ENCODE results near the gene ATXN8OS.
A peak's percentile ranks its signal among the peaks of the same experiment; 100 is the strongest.
"Not testable (repeated sequence)": the region's sequence is repeated elsewhere in the genome, so short reads cannot be mapped to it uniquely, and the experiment has no call there.

The ATXN8OS gene

DNA sequence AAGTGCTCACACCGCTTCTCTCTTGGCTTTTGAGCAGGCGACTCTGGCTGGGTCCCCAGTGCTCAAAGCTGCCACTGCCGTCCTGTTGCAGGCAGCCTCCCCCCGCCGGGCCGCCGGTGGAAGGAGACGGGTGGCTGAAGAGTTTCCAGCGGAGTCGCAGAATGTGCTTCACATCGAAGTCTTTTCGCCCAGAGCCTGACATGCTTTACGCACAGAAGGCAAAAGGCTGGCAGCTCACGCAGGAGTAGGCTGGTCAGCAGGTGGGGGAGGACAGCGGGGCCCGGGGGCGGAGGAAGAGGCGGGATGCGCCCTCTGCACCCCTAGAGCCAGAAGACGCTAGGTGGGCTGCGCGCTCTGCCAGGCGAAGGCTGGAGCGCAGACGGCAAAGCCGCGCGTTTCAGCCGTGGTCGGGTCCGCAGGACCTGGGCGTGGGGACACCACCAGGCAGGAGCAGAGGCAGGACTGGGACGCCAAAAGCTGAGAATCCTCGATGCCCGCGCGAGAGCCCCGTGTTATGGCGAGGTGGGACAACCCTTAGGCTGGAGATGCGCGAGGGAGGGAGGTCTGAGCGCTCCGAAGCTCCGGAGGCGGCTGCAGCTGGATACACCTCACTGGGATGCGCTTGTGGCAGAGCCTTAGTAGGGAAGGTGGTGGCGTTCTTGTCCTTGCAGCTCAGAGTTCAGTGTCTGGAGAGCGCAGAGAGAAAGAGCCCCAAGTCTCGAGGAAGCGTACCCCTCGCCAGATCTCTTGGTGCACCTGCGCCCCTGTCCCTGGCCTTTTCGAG, at the start of gene ATXN8OS:
Gene ATXN8OS, plus strand, starts transcription at position 329 of the 784 bp plus-strand sequence.
- DNase-seq = no peak

DNA sequence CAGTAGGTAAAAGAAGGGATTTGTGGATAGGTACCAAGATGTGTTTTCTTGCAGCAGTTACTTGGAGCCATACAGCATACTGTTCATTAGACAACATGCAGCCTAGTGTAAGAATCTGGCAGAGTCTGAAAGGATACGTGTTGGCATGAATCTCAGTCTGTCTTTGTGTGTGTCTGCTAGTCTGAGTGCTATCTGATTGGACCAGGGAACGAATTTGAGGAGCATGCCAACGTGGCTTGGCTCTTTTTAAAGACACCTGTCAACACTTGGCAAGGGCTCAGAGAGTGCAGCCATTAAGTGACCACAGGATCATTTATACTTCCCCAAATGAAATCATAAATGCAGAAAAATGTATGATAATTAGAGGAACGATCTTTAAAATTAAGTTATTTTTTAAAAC, 27.6 kb upstream of the ATXN8OS start:
- DNase-seq = no peak

DNA sequence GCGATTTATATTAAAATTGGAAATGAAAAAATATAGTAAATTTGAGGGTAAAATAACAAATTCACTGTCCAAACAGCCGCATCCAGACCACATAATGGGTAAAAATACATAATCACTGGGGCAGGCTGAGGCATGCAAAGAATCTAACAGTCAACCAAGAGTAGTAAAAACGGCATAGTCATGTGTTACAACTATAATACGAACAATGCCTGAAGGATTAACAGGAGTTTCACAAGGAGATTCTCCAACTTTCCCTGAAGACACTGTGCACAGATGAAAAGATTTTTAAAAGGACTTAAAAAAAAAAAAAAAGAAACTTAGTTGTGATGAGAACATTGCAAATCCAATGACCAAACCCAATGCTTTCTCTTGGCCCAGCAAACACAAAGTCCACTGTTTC, 20.4 kb upstream of the ATXN8OS start:
- DNase-seq = no peak

DNA sequence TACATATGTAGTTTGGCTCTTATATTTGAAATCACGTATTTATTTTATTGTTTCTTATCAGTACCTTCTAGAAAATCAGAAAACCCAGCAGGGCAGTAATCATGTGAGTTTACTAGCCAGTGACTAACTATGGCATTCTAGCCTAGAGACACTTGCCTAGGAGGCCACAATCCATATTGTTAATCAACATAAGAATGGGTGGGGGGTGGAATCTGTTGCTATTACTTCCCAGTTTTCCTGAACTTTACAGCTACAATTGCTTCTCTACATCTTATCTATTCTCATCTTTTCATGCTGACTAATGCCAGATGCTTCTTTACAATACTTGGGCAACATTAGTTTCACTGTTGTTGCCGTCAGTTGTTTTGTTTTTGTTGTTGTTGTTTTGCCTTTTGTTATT, 18.7 kb upstream of the ATXN8OS start:
- no peak for DNase-seq

GRCh38 chr13:70090036-70090723, 17.4 kb upstream of the ATXN8OS start:
- DNase-seq = no peak

DNA sequence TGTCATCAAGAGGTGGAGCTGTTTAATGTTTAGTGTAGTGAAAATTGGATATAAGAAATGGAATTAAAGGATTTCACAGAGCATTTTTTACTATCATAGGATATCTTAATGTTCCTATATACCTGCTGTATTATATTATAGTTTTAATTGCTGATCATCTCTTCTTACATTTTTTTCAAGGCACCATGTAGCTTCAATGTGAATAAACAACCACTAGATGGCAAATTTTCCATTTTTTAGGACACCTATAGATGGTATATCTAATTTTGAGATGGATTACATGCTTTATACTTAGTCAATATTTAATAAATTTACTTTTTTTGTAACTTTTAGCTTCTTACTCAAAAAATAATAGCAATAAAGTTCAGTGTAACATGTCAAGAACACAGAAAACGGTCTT, 9.0 kb upstream of the ATXN8OS start:
- no peak for DNase-seq

DNA sequence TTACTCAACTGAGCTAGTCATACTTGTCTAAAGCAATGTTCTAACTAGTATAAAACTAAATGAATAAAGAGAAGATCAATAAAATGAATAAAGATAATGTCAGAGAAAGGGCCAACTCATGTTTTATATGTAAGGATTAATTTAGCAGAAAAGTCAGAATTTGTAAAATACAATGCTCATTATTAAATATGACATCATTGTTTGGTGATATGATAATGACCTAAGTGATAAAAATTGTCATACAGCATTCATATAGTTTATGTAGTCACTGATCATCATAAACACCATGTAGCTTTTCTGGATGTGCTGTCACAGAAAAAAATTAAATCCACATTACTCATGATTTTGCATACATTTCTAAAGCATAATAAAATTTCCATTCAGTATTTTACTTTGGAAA, 3.1 kb upstream of the ATXN8OS start:
- no peak for DNase-seq

- DNase-seq = no peak
These were observed 515 bp upstream of the ATXN8OS start for GRCh38 chr13:70107125-70107497.

DNA sequence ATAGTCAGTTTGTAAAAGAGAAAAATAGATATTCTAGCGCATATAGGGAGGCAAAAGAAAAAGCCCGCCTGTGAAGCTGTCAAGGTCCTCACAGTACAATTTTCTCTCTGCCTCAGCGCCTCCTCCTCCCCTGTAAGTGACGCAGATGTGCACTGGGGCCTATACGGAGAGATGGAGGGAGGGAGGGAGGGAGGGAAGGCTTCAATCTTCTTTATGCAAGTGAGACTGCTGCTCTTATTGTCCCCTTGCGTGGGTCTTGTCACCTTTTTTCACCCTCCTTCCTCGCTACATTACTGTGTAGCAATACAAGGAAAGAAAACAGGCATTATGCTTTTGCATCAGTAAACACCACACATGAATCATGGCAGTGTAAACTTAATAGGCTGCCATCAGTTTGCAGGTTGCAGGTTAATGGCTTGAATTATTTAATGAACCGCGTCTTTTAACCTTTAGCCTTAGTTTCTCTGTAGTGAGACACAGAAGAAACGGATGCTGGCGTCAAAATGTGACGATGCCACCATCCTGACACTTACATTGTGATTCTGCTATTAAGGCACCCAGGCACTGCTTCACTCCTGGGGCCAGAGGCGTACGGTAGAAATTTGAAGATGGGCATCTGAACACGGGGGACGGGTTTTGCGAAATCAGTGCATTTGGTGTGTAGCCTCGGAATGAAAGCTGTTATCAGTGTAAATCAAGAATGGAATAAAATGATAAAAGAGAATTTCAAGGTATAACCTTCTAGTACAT, 905 bp downstream of the ATXN8OS start, which contains the start of gene KLHL1:
Gene KLHL1, minus strand, starts transcription at position 97 of the 750 bp plus-strand sequence. CDS start 753 bp downstream, outside the sequence.
- DNase-seq = peak; percentile 45

GRCh38 chr13:70117338-70117905, 9.8 kb downstream of the ATXN8OS start:
- DNase-seq = no peak

GRCh38 chr13:70125693-70126092, 18.1 kb downstream of the ATXN8OS start:
- DNase-seq = no peak

DNA sequence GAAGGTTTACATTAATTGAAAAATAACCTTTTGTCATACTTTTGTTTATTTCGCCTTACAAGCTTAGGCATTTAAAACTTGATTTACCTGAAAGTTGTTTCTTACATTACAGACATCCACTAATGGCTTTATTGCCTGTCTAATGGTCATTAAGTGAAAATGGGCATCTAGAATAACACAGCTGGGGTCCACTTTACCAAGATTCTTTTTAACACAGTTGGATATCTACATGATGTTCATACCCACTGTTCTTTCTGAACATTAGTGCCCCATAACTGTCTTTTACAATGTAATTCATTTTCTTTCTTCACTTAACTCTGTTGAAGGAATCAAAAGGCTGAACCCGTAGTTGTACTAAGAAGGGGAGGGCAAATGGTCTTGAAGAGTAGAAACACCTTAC, 20.5 kb downstream of the ATXN8OS start:
- peak; percentile 21 for DNase-seq

- not testable (repeated sequence) for DNase-seq
These were observed 35.0 kb downstream of the ATXN8OS start for GRCh38 chr13:70142658-70143057.

- peak; percentile 9 for DNase-seq
These were observed 54.5 kb downstream of the ATXN8OS start for GRCh38 chr13:70162141-70162540.

- DNase-seq = no peak
These were observed 63.1 kb downstream of the ATXN8OS start for GRCh38 chr13:70170689-70171088.

- no peak for DNase-seq
These were observed 63.5 kb downstream of the ATXN8OS start for GRCh38 chr13:70171151-70171550.

DNA sequence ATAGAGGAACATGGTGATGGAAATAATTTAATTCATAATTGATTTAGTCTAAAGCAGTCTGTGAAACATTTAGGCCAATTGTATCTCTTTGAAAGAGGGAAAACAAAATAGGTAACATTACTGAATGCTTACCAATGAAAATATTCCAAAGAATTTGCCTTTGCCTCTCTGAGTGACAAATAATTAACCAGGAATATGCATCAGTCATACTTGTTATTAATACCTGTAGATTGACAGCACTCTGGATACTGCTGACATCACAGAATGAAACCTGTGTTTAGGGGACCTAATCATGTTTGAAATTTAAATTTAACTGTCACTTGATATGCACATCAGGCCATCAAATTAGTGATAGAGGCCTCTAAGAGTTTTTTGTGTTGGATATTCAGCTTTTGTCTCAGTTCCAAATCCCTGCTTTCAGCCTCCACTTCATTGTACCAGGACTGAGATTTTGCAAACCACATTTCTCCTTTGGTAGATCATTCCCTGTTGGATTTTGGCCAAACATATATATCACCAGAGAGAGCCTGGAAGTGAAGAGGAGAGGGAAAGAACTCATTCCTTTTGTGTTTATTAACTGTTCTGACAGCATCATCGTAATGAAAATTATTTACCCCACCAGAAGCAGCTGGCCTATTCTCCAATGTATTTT, 65.4 kb downstream of the ATXN8OS start:
- DNase-seq = no peak

DNA sequence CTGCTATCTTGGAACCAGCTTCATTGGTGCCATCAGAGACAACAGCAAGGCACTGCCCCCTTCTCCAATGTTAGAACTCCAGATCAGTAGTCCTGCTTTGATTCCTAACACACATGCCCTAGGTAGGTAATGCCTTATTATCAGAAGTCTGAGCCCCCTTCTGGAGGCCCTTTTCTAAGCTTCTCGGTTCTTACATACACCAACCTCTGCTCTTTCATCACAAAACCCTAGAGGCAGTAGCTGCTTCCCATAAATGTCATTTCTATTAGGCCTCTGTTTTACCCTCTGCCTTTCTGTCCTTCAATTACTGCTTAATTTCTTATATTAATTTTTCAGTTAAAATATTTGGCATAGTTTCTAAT, 66.0 kb downstream of the ATXN8OS start:
- DNase-seq = no peak

GRCh38 chr13:70178346-70178745, 70.7 kb downstream of the ATXN8OS start:
- DNase-seq = no peak

Data from NCI-H2227 treated with DMSO at 0.1 percent for 48 hours (cell line).